CD4-positive, alpha-beta T cell treated with Interleukin-6 for 4 hours (primary cell): Measurements from ENCODE around the gene RNF187.
"Not testable (repeated sequence)": the region's sequence is repeated elsewhere in the genome, so short reads cannot be mapped to it uniquely, and the experiment has no call there.

Experiments
- DNase-seq: peaks from one replicate; pipeline ENCODE4 v3.0.0-alpha.2; 2020; ENCODE audit warnings: mixed read lengths

The RNF187 gene

DNA sequence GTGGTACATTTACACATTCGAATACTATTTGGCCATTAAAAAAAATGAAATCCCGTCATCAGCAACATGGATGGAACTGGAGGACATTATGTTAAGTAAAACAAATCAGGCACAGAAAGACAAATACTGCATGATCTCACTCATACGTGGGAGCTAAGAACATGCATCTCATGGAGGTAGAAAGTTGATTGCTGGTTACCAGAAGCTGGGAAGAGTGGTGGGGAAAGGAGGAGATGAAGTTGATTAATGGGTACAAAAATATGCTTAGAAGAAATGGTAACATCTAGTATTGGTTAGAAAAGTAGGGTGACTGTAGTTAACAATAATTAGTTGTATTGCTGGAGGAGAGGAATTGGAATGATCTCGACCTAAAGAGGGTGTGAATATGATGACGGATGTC is 24.6 kb upstream of the RNF187 start:
- no peak for DNase-seq

DNA sequence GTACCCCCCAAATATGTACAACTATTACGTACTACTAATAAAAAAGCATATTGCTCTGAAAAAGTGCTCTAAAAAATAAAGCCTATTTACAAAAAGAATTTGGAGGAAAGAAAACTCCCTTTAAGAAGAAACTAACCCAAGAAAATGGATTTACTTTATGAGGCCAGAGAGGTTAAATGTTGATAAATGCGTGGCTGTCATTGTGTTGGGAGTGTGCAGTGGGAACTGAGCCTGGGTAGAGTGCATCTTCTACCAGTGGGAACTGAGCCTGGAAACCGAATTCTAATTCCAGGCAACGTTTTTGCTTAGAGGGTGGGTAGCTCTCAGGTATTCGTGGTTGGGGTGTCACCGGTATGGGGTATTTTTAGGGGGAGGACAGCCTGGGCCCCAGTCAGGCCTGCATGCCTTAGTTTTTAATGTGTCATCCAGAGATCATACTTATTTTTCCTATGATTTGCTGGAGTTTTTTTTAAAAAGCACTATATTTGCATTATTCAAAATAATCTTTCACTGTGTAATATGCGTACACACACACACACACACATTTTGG is 24.1 kb upstream of the RNF187 start:
- no peak for DNase-seq

DNA sequence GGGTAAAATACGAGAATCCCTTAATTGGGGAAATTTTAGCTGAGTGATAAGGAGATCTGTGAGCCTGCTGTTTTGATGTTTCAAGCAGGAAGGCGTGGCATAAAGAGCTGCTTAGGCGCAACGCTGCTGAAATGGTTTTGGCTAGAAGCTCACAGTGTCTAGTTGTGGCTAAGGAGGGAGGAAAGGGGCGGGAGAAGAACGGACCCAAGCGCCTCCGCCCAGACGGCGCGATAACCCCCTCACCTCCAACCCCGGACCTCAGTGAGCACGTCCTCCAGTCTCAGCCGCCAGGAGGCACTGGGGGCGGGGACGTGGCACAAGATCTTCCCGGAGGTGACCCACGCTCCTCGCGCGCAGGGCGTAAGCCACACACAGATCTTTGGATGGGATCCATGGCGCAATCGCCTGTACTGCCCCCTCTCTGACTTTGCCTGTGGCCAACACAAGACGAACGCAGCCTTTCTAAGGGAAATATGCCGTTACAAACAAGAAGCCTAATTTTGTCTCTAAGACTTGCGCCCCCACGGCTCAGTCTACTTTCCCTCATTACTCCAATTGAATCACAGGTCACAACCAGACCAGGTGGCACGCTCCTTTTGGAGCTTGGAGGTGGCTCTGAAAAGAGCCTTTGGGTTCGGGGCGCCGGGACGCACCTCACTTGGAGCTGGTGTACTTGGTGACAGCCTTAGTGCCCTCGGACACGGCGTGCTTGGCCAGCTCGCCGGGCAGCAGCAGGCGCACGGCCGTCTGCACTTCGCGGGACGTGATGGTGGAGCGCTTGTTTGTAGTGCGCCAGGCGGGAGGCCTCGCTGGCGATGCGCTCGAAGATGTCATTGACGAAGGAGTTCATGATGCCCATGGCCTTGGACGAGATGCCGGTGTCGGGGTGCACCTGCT is 23.4 kb upstream of the RNF187 start:
- peak; percentile 61 for DNase-seq

DNA sequence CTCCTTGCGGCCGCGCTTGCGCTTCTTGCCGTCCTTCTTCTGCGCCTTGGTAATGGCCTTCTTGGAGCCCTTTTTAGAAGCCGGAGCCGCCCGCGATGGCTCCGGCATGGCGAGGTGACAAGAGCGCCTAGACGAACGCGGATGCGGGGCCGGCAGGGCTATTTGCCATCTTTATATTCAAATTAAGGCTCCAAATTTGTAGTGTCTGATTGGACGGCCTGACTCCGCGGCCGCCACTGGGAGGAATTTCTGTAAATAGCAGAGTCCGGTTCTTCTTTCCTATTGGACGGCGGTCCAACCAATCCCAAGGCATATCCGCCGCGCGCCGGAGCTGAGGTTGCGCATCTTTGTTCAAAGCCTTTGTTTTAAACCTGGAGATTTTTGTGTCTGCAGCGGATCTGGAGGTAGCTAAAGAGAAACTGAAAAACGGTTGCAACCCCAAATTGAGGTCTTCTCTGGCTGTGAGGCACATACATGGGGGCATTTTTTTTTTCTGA is 22.6 kb upstream of the RNF187 start:
- peak; percentile 90 for DNase-seq

DNA sequence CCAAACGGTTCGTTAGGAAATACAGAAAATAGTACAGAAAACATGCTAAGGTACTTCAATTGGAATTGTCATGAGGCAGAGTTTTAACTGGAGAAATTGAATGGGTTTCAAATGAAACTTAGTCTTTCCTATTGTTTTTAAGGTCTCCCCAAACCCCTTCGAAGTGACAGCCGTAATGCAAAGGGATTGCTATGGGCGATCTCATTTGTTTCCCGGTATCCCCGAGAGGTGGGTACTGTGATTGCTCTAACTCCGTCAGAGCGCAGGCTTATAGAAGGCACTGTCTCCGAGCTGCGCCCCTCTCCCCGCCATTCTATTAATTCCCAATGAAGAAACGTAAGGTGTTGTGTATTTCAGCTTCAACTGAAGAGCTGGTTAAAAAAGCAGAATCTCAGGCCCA is 22.0 kb upstream of the RNF187 start:
- no peak for DNase-seq

DNA sequence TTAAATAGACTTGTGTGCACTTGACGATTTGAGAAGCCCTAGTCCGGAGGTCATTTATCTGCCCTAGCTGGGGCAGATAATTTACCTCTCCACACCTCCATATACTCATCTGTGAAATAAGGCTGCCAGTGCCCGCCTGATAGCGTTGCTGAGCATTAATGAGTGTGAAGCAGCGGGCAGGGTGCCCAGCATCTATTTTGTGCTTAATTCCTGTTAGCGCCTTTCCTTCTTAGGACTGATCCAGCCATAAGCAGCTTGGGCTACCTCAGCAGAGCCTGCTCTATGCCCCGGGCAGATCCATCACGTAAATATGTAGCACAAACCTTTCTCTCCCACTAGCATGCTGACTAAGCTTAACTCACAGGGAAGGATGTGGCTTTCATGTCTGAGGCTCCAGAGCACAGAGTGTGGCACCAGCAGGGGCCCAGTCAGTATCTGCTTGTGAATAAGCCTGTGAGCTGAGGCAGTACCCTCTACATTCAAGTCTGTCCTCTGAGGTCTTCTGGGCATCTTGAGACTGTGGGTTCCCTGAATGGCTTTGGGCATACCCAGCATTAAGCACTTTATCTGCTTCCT is 21.5 kb upstream of the RNF187 start:
- peak; percentile 42 for DNase-seq

DNA sequence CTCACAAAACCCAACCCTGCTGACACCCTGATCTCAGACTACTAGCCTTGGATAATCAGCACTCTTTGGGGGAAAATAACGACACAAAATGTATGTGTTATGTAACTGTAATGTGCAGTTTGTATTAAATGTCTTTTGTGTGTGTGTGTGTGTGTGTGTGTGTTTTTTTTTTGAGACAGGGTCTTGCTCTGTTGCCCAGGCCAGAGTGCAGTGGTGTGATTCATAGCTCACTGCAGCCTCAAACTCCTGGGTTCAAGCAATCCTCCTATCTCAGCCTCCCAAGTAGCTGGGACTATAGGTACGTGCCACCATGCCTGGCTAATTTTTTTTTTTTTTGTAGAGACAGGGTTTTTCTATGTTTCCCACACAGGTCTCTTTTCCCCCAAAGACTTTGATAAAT is 19.0 kb upstream of the RNF187 start:
- DNase-seq, result not testable (repeated sequence)

DNA sequence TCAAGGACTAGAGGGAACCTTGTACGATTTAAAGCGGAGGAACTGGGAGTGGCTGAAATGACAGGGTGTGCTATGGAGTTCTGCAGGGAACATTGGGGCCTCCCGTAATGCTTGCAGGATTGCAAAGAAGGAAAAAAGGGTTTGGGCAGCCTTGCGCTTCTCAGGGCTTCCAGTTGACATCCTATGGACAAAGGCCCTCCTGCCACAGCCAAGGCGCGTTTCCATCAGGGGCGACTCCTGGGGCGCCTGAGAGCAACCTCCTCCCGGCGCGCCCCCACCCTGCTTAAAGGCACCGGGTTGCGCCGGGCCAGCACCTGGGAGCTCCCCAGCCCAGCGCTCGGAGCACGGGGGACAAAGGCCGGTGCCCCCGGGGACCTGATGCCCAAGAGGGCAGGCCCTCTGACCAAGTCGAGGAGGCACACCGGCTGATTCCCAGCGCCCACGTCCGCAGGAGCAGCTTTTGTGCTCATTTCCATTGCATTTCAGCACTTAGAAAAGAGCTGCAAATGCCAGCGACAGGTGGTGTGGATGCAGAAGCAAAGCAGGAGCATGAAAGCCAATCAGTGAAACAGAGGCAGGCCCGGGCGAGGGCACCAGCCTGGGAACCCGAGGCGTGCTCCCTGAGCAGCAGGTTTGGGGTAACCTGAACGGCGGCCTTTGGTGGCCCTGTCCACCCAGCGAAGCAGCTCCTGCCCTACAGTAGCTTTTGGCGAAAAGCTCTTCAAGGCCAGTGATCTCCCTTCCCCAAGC is 17.6 kb upstream of the RNF187 start:
- DNase-seq, result no peak

DNA sequence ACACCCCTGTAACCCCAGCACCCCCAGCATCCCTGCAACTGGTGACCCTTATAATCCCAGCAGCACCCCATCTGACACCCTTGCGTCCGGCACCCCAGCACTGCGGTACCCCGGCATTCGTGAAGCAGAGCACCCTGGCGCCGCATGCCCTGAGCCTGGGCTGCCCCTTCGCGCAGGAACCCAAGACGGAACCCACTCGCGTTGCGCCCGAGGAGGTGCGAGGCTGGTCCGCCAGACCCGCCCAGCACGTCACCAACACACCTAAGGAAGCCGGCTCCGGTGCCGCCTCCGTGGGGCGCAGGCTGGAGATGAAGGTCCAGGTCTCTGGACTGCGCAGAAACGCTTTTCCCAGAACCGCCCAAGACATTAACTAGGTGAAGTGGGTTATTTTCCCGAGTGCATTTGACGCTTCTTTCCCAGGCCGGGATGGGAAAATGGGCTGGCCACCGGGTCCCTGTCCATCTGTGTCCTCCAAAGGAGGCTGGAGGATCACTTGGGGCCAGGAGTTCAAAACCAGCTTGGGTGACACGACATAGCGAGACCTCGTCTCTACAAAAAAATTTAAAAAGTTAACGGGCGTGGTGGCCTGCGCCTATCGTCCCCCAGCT is 15.9 kb upstream of the RNF187 start:
- DNase-seq, result no peak

DNA sequence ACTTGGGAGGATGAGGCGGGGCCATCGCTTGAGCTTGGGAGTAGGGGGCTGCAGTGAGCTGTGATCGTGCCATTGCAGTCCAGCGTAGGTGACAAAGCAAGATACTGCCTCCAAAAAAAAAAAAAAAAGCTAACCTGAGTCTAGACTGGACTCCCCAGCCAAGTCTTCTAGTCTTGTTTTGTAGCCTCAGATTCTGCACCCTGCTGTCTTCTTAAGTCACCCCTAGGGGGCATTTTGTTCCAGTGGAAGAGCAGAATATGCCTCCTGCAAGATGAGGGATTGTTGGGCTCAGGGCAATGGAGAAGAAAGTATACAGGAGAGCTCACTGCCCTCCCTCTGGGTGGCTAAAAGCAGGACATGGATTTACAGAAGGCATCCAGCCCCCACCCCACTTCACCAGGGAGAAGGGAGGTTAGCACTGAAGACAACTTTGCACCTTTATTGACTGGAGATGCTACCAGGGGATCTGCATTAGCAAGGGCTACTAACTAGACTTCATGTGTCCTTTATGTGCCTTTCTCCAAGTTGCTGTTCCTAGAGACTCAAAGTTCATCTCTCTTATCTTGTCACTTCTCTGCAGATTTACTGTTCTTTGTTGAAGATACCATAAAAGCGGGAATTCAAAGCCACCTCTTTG is 15.3 kb upstream of the RNF187 start:
- DNase-seq, result no peak

DNA sequence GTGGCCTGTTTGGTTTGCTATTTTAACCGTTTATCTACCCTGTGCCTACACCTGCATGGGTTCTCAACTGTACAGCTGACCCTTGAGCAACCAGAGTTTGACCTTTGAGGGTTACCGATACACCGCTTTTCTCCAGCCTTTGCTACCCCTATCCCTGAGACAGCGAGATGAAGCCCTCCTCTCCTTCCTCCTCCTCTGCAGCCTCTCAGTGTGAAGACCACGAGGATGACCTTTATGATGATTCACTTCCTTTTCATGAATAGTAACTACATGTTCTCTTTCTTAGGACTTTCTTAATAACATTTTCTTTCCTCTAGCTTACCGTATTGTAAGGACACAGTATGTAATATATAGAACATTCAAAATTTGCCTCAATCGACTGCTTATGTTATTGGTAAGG is 14.5 kb upstream of the RNF187 start:
- no peak for DNase-seq

DNA sequence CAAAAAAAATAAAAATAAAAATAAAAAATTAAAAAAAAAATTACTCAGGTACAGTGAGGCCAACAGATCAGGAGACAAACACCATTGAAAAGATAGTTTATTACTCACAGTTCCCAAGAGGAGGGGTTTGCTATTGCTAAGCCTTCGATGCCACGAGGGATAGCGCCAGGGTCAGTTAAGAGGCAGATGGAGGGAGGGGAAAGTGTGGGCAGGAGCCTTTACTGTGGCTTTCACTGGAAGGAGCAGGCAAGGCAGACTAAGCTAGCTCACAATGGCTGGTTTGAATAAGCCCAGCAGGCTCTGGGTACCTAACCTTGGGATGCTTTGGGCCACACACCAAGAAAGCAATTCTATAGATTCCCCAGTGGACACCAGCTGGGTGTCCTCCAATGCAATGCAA is 12.7 kb upstream of the RNF187 start:
- no peak for DNase-seq

DNA sequence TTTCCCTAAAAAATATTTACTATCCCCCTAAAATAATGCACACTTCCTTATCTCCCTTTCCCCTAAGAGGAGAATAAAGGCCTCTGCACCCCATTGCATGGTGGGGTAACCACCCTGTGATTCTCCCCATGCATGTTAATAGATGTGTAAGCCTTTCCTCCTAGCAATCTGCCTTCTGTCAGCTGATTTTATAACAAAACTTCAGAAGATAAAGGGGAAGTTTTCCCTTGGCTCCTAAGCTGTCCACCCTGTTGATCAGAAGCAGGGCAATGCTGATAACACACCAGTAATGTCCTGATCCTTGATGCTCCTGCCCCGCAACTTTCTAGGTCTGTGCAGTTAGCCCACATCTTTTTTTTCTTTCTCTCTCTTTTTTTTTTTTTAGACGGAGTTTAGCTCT is 11.4 kb upstream of the RNF187 start:
- no peak for DNase-seq

DNA sequence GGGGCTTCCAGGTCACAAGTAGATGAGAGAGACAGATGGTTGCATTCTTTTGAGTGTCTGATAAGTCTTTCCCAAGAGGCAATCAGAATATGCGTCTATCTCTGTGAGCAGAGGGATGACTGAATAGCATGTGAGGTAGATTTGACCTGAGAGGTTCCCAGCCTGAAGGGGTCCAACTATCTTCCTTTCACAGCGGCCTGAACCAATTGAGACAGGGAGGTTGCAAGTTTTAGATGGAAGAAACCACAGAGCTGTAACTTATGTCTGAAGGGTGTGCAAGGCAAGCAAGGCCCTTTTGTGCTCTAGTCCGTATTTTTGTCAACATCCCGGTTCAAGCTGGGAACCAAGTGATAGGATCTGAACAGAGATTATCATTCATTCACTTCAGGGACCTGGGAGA is 9.9 kb upstream of the RNF187 start:
- no peak for DNase-seq

DNA sequence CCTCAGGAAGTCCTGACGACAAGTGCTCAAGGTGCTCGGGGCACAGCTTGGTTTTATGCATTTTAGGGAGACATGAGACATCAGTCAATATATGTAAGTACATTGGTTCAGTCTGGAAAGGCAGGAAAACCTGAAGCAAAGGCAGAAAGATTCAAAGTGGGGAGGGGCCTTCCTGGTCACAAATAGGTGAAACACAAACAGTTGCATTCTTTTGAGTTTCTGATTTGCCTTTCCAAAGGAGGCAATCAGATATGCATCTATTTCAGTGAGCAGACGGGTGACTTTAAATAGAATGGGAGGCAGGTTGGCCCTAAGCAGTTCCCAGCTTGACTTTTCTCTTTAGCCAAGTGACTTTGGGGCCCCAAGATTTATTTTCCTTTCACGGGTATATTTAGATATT is 8.9 kb upstream of the RNF187 start:
- DNase-seq, result no peak

DNA sequence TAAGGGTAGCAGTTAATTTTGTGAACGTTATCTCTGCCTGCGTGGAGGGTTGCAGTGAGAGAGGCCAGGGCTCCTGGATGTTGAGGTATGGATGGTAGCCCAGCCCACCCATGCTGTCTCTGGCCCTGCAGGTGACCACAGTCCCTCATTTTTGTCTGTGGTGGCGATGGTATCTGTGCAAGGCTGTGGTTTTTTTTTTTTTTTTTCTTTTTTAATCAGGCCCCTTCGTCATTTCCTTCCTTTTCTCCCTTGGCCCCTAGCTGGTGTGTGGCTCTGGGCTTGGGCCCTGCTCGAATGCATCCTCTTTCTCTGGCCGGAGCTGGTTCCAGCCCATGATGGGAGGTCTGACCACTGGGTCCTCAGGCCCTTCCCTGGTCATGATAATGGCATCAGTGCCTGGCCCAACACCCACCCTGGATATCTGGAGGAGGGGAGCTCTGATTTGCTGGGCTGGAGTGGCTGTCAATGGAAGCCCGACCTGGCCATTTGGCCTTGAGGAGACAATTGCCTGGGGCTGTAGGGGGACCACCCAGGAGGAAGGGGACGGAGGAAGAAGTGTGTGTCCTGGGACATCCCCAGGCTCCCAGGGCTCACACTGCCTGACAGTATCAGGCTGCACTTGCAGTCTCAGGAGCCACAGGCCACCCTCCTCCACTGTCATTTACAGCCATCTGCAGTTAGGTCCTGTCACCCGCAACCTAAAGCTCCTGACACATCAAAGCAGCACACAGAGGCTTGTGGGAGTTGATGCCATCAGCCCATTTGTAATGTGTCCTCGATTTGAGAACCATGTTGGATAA is 8.1 kb upstream of the RNF187 start:
- no peak for DNase-seq

DNA sequence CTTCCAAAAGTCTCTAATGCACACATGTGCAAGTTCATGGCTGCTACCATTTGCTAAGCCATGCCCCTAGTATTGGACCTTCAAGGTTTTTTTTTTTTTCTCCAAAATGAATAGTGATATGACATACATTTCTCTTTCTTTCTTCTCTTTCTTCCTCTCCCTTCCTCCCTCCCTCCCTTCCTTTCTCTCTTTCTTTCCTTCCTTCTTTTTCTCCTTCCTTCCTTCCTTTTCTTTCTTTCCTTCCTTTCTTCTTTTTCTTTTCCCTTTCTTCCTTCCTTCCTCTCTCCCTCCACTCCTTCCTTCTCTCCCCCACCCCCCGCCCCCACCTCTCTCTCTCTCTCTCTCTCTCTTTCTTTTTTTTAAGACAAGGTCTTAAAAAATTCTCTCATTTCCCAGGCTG is 3.4 kb upstream of the RNF187 start:
- no peak for DNase-seq

DNA sequence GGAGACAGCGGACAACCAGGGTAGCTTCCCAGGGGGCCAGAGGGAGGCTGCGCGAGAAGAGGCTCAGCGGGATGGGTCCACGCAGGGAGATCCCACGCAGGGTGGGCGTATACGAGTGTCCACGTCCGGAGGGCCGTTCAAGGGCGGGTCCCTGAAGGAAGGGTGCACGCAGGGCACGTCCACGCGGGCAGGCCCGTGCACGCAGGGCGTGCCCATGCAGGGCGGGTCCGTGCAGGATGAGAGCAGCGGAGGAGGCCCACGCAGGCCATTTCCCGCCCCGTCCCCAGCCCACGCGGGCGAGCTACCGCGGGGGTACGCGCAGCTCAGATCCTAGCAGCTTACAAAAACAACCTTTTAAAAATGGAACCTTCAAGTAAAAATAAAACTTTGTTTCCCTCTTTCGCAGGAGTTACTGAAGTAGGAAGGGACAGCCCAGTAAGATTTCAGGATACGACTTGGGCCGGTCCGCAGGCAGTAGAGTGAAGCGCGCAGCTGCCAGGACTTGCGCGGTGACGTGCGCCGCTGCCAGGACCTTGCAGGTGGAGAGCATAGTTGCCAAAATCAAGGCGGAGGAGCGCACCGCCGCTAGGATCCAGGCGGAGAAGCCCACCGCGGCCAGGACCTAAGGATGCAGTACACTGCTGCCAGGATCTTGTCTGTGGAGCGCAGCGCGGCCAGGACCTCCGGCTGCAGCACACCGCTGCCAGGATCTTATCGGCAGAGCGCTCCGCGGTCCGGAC is 416 bp upstream of the RNF187 start:
- peak; percentile 85 for DNase-seq

DNA sequence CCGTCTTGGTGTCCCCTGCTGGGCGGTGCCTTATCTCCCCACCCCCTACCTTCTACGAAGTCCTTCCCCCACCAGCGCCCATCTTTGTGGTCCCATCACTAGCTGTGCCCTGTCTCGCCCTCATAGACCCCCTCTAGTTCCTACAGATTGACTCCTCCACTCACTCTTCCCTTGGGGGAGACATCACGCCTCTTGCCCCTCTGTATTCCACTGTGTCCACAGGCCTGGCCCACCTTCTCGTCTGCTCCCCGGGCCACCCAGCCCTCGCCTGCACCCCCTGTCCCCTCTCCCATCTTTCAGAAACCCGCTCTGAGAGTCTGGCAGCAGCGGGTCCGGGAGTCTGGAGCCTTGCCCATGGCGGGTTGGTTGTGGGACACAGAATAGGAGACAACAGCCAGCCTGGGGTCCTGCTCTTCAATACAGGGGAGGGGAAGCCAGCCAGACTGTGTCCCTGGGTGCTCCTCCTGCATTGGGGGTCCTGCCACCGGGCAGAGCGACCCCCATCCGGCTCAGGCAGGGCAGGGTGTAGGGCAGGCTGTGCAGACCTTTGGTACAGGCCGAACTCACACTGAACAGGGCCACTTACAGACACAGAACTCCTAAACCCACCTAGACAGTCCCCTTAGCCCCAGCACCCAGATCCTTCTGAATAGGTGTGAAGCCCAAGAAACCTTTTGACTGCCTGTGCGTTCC is 1.1 kb downstream of the RNF187 start:
- DNase-seq, result no peak
